GM21367 (cell line): ENCODE data around the gene CETP.
A peak's percentile ranks its signal among the peaks of the same experiment; 100 is the strongest.
"Not testable (repeated sequence)": the region's sequence is repeated elsewhere in the genome, so short reads cannot be mapped to it uniquely, and the experiment has no call there.

ENCODE experiments used
- ATAC-seq: cut with Tn5 transposase; IDR thresholded peaks from one replicate; pipeline ENCODE4 v1.9.1; 2021; ENCODE audit not compliant: unreplicated experiment

Gene CETP

GRCh38 chr16:56980201-56980535, 18.4 kb downstream of the CETP start:
- no peak for ATAC-seq

- no peak for ATAC-seq
These were observed 19.3 kb downstream of the CETP start for GRCh38 chr16:56980792-56981724.

- ATAC-seq: no peak
These were observed 20.1 kb downstream of the CETP start for GRCh38 chr16:56981729-56982271.

- ATAC-seq: no peak
These were observed 20.9 kb downstream of the CETP start for GRCh38 chr16:56982695-56983094.

- ATAC-seq: no peak
These were observed 21.5 kb downstream of the CETP start for GRCh38 chr16:56983211-56983751.

GRCh38 chr16:56984639-56985038, 22.9 kb downstream of the CETP start:
- ATAC-seq: no peak

- no peak for ATAC-seq
These were observed 23.7 kb downstream of the CETP start for GRCh38 chr16:56985288-56985961.

GRCh38 chr16:56985962-56986360, 24.2 kb downstream of the CETP start:
- ATAC-seq: no peak

- ATAC-seq: no peak
These were observed 24.6 kb downstream of the CETP start for GRCh38 chr16:56986361-56986760.

GRCh38 chr16:56986908-56987307, 25.2 kb downstream of the CETP start:
- not testable (repeated sequence) for ATAC-seq

- ATAC-seq: no peak
These were observed 25.9 kb downstream of the CETP start for GRCh38 chr16:56987692-56988091.

GRCh38 chr16:56988161-56988947, 26.6 kb downstream of the CETP start:
- no peak for ATAC-seq

- peak; percentile 59 for ATAC-seq
These were observed 27.5 kb downstream of the CETP start, which contains the start of gene NLRC5 for GRCh38 chr16:56988948-56989945. Gene NLRC5 (plus strand): TSS chr16:56989557. CDS start chr16:57020713, 31,156 bp downstream.

- no peak for ATAC-seq
These were observed 28.2 kb downstream of the CETP start for GRCh38 chr16:56989988-56990387.

- no peak for ATAC-seq
These were observed 28.9 kb downstream of the CETP start for GRCh38 chr16:56990407-56991286.

- not testable (repeated sequence) for ATAC-seq
These were observed 30.7 kb downstream of the CETP start for GRCh38 chr16:56992431-56992830.

GRCh38 chr16:56993204-56993603, 31.5 kb downstream of the CETP start:
- ATAC-seq: no peak

- ATAC-seq: no peak
These were observed 32.6 kb downstream of the CETP start for GRCh38 chr16:56994311-56994710.
